Activated CD8-positive, alpha-beta T cell treated with anti-CD3 and anti-CD28 coated beads, Interleukin-2, amount 10 ng/mL, durations not matched to agents 7 days and 5 days (primary cell): Measurements from ENCODE around the gene PSMA1. TPM values are rescaled to one million over a fixed set of nuclear protein-coding genes. Genes with fewer than 3 reads are reported as not detected.
"Not testable (repeated sequence)": the region's sequence is repeated elsewhere in the genome, so short reads cannot be mapped to it uniquely, and the experiment has no call there.

ENCODE experiments used
- ATAC-seq: fragments of 150-1000 bp; cut with Tn5 transposase; one replicate; pipeline ENCODE4 v1.10.0; 2021; ENCODE audit warnings: moderate library complexity
- CTCF ChIA-PET: fragments of 350-600 bp; sonication (Branson Sonifier 250); formaldehyde crosslinking; loops from one replicate; lab custom pipeline; 2021; ENCODE audit warnings: antibody characterized with exemption; lab: Charles Lee
- POLR2A ChIA-PET: fragments of 350-600 bp; sonication (Branson Sonifier 250); formaldehyde crosslinking; loops from one replicate; lab custom pipeline; 2021; ENCODE audit warnings: antibody characterized with exemption; lab: Charles Lee
- DNase-seq: peaks from one replicate; pipeline ENCODE4 v3.0.0-alpha.2; 2020
- H3K27ac Mint-ChIP-seq: one replicate; pipeline ENCODE4 v1.8.0; 2021; ENCODE audit warnings: mild to moderate bottlenecking, mixed read lengths
- H3K27me3 Mint-ChIP-seq: one replicate; pipeline ENCODE4 v1.8.0; 2021; ENCODE audit warnings: low read depth, mixed read lengths
- H3K36me3 Mint-ChIP-seq: one replicate; pipeline ENCODE4 v1.8.0; 2021; ENCODE audit warnings: low read depth, mixed read lengths
- H3K4me1 Mint-ChIP-seq: one replicate; pipeline ENCODE4 v1.8.0; 2021; ENCODE audit warnings: low read depth, mixed read lengths
- H3K4me3 Mint-ChIP-seq: one replicate; pipeline ENCODE4 v1.8.0; 2021; ENCODE audit warnings: mild to moderate bottlenecking, mixed read lengths
- H3K9me3 Mint-ChIP-seq: one replicate; pipeline ENCODE4 v1.8.0; 2022; ENCODE audit warnings: mixed read lengths; ENCODE audit not compliant: insufficient read depth
- total RNA-seq, 2 experiments: library from RNA; stranded (reverse); gene quantifications; one replicate each; pipeline ENCODE4 v1.2.3, GENCODE V29; 2021

The PSMA1 gene
- total RNA-seq = 100 to 1,000 TPM; 211 to 215 TPM

DNA sequence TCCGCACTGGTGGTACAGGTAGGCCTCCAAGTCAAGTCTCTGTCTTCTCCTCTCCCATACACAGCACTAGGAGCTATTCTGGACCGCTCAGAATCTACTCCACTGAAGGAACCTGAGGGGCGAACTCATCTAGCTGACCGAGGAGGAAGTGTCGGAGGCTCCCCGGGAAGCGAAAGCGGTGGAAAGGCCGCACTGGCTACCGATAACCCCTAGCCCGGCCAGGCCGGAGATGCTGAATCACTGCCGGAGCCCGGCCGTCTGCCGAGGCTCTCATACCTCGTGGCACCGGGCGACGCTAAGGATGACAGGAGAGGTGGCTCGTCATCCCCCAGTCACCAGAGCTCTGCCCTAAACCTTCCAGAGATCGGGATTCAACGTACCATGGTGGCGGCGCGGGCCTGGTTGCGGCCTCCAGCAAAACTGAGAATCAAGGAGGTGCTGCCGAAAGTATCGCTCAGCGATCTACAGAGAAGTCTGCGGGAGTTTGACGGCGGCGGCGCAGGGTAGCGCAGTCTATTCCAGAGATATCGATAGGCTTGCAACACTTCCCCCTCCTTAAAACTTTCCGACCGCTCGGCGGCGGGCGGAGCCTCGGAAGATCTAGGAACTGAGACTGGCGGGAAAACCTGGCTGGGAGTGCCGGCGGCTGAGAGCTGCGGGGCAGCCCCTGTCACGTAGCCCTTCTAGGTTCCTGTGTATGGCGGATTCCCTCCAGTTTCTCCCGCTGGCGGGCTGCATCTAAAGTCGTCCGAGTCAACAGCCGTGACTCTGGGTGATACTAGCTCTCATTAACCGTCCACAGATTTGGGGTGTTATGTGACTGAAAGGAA is at the start of gene PSMA1:
Gene PSMA1 (minus strand): TSS at position 470 of the 830 bp plus-strand sequence. CDS start 87 bp downstream, at position 383.
- peaks cover 33% of the 10 kb centered on the region for H3K36me3 Mint-ChIP-seq
- CTCF ChIA-PET = interaction anchor here (0.9 to 3.0 kb wide), 14 partner anchors 11 to 486 kb away, joined by 3 to 26 read pairs (median 4); partner anchors contain the start of genes COPB1, CYP2R1 and PDE3B
- POLR2A ChIA-PET = interaction anchor here (0.6 to 2.9 kb wide), 23 partner anchors 10 to 386 kb away, joined by 3 to 35 read pairs (median 3); partner anchors contain the start of genes COPB1 and CYP2R1
- DNase-seq (peak; percentile 96), ATAC-seq (peak; percentile 94)
- no peaks in the 10 kb centered on the region for H3K9me3 Mint-ChIP-seq
- peak within 1 kb of the TSS; percentile 93 for H3K4me3 Mint-ChIP-seq
- peak within 1 kb of the TSS; percentile 94 for H3K27ac Mint-ChIP-seq
- H3K4me1 Mint-ChIP-seq = peaks cover 29% of the 10 kb centered on the region
- no peaks in the 10 kb centered on the region for H3K27me3 Mint-ChIP-seq

DNA sequence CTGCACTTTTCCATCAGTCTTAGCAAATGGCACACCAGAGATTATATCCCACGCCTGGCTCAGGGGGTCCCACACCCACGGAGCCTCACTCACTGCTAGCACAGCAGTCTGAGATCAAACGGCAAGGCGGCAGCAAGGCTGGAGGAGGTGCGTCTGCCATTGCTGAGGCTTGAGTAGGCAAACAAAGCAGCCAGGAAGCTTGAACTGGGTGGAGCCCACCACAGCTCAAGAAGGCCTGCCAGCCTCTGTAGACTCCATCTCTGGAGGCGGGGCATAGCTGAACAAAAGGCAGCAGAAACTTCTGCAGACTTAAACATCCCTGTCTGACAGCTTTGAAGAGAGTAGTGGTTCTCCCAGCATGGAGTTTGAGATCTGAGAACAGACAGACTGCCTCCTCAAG is 49.3 kb upstream of the PSMA1 start:
- CTCF ChIA-PET = interaction anchor here (1.0 to 1.2 kb wide), 2 partner anchors 10 to 18 kb away, joined by 3 read pairs; no protein-coding TSS in a partner anchor
- H3K4me1 Mint-ChIP-seq = peaks cover 47% of the 10 kb centered on the region
- not testable (repeated sequence) for ATAC-seq, H3K27me3 Mint-ChIP-seq, H3K4me3 Mint-ChIP-seq
- peak overlapping the region; percentile 61 for H3K27ac Mint-ChIP-seq
- H3K36me3 Mint-ChIP-seq = peaks cover 95% of the 10 kb centered on the region
- peaks cover 36% of the 10 kb centered on the region for H3K9me3 Mint-ChIP-seq
- POLR2A ChIA-PET = interaction anchor here (1.0 kb wide), 1 partner anchor 50 kb away, joined by 4 read pairs; no protein-coding TSS in a partner anchor
- peak; percentile 60 for DNase-seq

DNA sequence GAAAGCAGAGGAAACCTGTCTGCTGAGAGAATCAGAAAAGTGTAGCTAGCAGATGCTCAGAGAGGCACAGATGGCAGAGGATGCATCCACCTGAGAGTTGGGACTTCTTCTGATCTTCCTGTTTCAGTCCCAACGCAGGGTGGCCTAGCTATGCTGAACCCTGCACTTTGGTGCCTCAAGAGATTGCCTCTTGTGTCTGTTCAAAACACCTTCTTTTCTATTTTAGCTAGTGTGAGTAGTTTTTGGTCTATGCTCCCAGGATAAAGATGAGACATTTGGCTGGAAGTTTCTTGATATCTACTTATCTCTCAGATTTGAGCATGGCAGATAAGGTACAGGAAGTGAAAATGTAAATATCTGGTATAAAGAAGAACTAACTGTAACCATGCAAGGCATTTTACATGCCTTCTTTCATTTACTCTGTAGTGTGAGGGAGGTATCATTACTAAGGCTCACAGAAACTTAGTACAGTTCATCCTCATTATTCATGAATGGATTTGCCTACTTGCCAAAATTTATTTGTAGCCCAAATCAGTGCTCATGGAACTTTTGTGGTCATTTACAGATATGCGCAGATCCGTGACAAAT is 47.0 kb upstream of the PSMA1 start:
- POLR2A ChIA-PET = no interaction called here
- no peaks in the 10 kb centered on the region for H3K27me3 Mint-ChIP-seq
- peaks cover 47% of the 10 kb centered on the region for H3K4me1 Mint-ChIP-seq
- no peak overlapping the region for H3K27ac Mint-ChIP-seq
- ATAC-seq (no peak), DNase-seq (no peak)
- no peak overlapping the region for H3K4me3 Mint-ChIP-seq
- H3K9me3 Mint-ChIP-seq = peaks cover 24% of the 10 kb centered on the region
- H3K36me3 Mint-ChIP-seq = peaks cover 83% of the 10 kb centered on the region
- CTCF ChIA-PET = interaction anchor here (1.4 kb wide), 1 partner anchor 22 kb away, joined by 4 read pairs; no protein-coding TSS in a partner anchor

DNA sequence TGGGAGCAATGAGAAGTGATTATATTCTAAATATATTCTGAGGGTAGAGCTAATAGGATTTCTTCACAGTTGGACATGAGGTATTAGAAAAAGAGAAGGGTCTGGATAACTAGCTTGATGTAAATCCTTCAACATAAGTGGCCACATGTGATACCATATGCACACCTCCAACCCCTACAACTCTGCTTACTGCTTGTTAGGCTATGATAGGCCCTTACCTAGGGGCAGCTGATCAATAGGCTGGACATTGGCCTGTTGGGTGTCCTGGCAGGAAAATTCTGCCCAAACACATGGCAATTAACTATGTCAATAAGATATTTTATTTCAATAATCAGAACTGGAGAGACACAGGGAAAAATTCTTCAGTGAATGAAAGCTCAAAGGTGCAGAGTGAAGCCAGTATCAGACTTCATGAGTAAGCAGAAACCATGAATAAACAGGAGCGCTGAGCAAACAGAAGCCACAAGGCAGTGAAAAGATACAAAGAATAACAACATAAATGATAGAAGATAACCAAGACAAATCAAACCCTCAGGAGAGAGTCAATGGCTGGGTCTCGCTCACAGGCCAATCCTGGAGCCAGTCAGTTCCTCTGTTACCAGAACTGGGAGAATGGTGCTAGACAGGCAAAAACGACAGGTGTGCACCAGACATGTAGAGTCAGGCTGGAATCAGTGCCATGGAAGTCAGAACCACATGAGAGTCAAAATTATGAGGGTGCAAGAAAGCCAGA is 46.3 kb upstream of the PSMA1 start:
- ATAC-seq = no peak
- peaks cover 20% of the 10 kb centered on the region for H3K9me3 Mint-ChIP-seq
- no peak overlapping the region for H3K27ac Mint-ChIP-seq
- POLR2A ChIA-PET = no interaction called here
- DNase-seq = no peak
- peaks cover 49% of the 10 kb centered on the region for H3K4me1 Mint-ChIP-seq
- H3K4me3 Mint-ChIP-seq = no peak overlapping the region
- H3K36me3 Mint-ChIP-seq = peaks cover 79% of the 10 kb centered on the region
- CTCF ChIA-PET = no interaction called here
- H3K27me3 Mint-ChIP-seq = no peaks in the 10 kb centered on the region

DNA sequence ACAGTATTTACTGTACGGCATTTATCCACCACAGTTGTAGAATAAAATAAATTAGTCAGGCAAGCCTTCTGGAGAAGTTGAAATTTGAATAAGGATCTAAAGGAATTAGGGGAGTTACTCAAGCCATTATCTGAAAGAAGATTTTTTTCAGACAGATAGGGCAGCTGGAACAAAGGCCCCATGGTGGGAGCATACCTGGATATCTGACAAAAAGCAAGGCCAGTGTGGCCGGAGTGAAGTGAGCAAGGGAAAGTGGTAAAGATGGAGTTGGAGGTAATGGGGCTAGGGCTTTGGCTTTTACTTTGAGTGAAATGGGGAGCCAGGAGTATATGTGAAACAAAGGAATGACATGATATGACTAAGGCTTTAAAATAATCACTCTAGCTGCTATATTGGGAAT is 45.7 kb upstream of the PSMA1 start:
- H3K9me3 Mint-ChIP-seq = peaks cover 16% of the 10 kb centered on the region
- H3K27me3 Mint-ChIP-seq = no peaks in the 10 kb centered on the region
- ChIA-PET POLR2A (no interaction called here), CTCF (no interaction called here)
- H3K4me3 Mint-ChIP-seq = no peak overlapping the region
- no peak for DNase-seq
- H3K4me1 Mint-ChIP-seq = peaks cover 52% of the 10 kb centered on the region
- no peak overlapping the region for H3K27ac Mint-ChIP-seq
- H3K36me3 Mint-ChIP-seq = peaks cover 77% of the 10 kb centered on the region
- ATAC-seq = no peak

DNA sequence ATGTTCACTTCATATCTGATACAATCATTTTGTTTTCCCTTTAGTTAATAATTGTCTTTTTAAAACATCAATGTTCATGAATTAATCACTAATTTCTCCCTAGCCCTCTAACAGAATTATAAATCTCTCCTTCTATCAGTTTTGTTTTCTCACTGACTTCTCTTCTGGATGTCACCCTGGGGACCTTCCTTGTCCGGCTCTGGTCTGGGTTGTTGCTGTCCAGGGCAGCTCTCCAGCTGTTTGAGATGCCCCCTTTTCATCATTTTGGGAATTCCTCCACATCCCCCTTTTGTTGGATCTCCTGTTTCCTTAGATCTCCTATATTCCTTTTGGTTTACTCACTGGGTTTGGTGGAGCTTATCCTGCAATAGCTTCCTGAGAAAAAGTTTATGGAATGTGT is 35.6 kb upstream of the PSMA1 start:
- Mint-ChIP-seq H3K4me1 (peaks cover 32% of the 10 kb centered on the region), H3K27ac (peak overlapping the region; percentile 86), H3K4me3 (peak overlapping the region; percentile 4), H3K36me3 (peaks cover 68% of the 10 kb centered on the region), H3K27me3 (no peaks in the 10 kb centered on the region), H3K9me3 (peaks cover 3% of the 10 kb centered on the region)
- ATAC-seq (no peak), DNase-seq (no peak)
- CTCF ChIA-PET = interaction anchor here (1.5 kb wide), 1 partner anchor 352 kb away, joined by 6 read pairs; no protein-coding TSS in a partner anchor
- POLR2A ChIA-PET = no interaction called here

DNA sequence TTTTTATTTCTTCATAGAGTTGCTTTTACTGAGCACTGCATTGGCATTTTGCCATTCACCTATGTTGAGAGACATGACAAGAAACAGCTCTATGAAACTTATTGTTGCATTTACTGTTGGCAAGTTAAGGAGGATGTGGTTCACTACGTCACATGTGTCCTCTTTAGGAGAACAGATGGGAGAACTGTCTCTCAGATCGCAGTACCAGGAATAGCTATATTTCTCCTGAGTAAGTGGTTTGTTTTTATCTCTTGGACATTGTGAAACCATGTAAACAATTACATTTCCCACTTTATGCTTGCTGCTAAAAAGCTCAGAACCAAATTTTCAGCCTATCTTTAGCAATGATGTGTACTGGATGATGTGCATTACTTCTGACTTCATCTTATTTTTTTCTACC is 34.8 kb upstream of the PSMA1 start:
- peaks cover 32% of the 10 kb centered on the region for H3K4me1 Mint-ChIP-seq
- peaks cover 3% of the 10 kb centered on the region for H3K9me3 Mint-ChIP-seq
- no peaks in the 10 kb centered on the region for H3K27me3 Mint-ChIP-seq
- peak; percentile 89 for ATAC-seq
- peaks cover 67% of the 10 kb centered on the region for H3K36me3 Mint-ChIP-seq
- peak; percentile 55 for DNase-seq
- POLR2A ChIA-PET = interaction anchor here (1.0 to 1.1 kb wide), 4 partner anchors 9 to 90 kb away, joined by 3 to 7 read pairs (median 3); partner anchors contain the start of gene PSMA1
- H3K27ac Mint-ChIP-seq = peak overlapping the region; percentile 82
- CTCF ChIA-PET = interaction anchor here (0.7 to 1.2 kb wide), 9 partner anchors 9 to 353 kb away, joined by 3 to 7 read pairs (median 3); no protein-coding TSS in a partner anchor
- H3K4me3 Mint-ChIP-seq = peak overlapping the region; percentile 30

DNA sequence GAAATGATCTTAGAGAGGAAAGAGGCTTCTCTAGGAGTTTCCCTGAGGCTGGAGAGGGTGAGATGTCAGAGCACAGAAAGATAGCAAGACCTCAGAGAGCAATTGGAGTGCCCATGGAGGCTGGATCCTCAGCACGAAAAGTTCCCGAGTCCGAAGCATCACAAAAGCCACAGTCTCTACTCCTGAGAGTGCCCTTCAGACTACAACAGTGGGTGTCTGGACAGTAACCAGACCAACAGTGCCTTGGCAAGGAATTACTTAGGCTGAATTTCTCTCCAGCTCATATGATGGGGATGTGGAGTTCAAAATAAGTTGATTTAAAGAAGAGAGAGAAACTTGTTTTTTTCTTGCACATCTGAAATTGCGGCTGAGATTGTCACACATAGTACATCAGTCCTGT is 31.9 kb upstream of the PSMA1 start:
- POLR2A ChIA-PET = no interaction called here
- ATAC-seq (no peak), DNase-seq (no peak)
- no peak overlapping the region for H3K27ac Mint-ChIP-seq
- H3K27me3 Mint-ChIP-seq = no peaks in the 10 kb centered on the region
- no peaks in the 10 kb centered on the region for H3K9me3 Mint-ChIP-seq
- H3K36me3 Mint-ChIP-seq = peaks cover 53% of the 10 kb centered on the region
- H3K4me1 Mint-ChIP-seq = peaks cover 32% of the 10 kb centered on the region
- no peak overlapping the region for H3K4me3 Mint-ChIP-seq
- CTCF ChIA-PET = interaction anchor here (1.0 to 1.9 kb wide), 4 partner anchors 10 to 356 kb away, joined by 3 to 5 read pairs (median 4); no protein-coding TSS in a partner anchor

DNA sequence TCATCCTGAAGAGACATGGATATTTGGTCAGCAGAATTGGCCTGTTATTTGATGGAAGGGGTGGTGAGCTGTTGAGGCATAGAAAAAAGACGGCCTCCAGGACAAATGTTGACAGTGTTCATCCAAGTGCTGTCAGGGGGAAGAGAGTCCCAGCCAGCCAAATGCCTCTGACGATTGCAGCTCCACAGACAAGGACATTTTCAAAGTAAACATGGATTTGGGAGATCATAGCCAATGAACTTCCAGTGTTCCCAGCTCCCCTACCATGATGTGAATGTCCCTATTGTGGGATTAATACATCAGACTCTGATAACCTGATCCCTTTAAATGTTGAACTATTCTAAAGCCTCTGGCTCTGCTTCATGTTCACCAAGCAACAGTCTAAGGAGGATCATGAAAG is 31.2 kb upstream of the PSMA1 start:
- no peak overlapping the region for H3K27ac Mint-ChIP-seq
- no peaks in the 10 kb centered on the region for H3K27me3 Mint-ChIP-seq
- ChIA-PET CTCF (interaction anchor here (1.3 to 1.9 kb wide), 2 partner anchors 19 to 357 kb away, joined by 3 to 5 read pairs; no protein-coding TSS in a partner anchor), POLR2A (interaction anchor here (0.8 kb wide), 1 partner anchor 27 kb away, joined by 3 read pairs; no protein-coding TSS in a partner anchor)
- peaks cover 31% of the 10 kb centered on the region for H3K4me1 Mint-ChIP-seq
- H3K4me3 Mint-ChIP-seq = no peak overlapping the region
- H3K9me3 Mint-ChIP-seq = no peaks in the 10 kb centered on the region
- ATAC-seq = no peak
- no peak for DNase-seq
- H3K36me3 Mint-ChIP-seq = peaks cover 52% of the 10 kb centered on the region

DNA sequence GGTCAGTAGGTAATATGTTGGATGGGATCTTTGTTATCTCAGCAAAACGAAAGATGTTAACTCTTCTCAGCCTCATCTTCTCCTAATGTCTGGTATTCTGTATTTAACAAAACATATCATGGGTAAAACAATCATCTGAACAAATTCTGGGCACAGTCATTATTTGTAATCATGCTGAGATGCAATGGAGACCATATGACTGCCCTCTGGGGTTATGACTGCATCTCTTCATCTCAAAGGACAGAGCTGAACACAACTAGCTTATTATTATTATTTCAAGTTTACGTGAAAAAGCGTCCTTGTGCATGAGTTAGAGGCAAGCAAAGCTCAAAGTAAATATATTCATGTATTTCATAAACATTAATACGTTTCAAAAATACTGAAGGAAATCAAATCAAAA is 29.7 kb upstream of the PSMA1 start:
- ATAC-seq = no peak
- no peak for DNase-seq
- H3K27ac Mint-ChIP-seq = no peak overlapping the region
- H3K36me3 Mint-ChIP-seq = peaks cover 53% of the 10 kb centered on the region
- no peaks in the 10 kb centered on the region for H3K9me3 Mint-ChIP-seq
- H3K4me1 Mint-ChIP-seq = peaks cover 25% of the 10 kb centered on the region
- H3K27me3 Mint-ChIP-seq = no peaks in the 10 kb centered on the region
- POLR2A ChIA-PET = interaction anchor here (1.0 kb wide), 1 partner anchor 29 kb away, joined by 3 read pairs; no protein-coding TSS in a partner anchor
- CTCF ChIA-PET = no interaction called here
- no peak overlapping the region for H3K4me3 Mint-ChIP-seq

DNA sequence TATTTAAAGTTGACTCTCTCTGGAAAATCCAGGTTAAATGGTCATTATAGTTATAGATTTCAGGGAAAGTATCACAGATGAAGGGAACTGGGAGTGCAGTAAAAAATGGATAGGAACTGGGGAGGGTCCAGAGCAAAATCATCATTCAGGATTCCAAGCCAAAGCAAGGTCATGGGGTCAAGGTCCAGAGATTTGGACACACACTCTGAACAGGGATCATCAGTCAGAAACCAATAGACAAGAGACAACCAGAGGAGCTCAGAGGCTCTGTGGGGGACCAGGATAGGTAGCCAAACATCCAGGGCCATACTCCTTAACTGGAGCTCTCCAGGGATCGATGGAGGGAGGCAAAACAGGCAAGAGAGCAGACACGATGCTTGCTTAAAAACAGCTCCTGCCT is 27.3 kb upstream of the PSMA1 start:
- H3K4me1 Mint-ChIP-seq = peaks cover 18% of the 10 kb centered on the region
- ChIA-PET CTCF (interaction anchor here (1.0 kb wide), 1 partner anchor 12 kb away, joined by 3 read pairs; no protein-coding TSS in a partner anchor), POLR2A (interaction anchor here (1.1 kb wide), 1 partner anchor 14 kb away, joined by 3 read pairs; no protein-coding TSS in a partner anchor)
- H3K27ac Mint-ChIP-seq = no peak overlapping the region
- H3K9me3 Mint-ChIP-seq = no peaks in the 10 kb centered on the region
- peaks cover 48% of the 10 kb centered on the region for H3K36me3 Mint-ChIP-seq
- no peaks in the 10 kb centered on the region for H3K27me3 Mint-ChIP-seq
- no peak overlapping the region for H3K4me3 Mint-ChIP-seq
- no peak for DNase-seq
- no peak for ATAC-seq
